Measurements from ENCODE around the gene VRK1.

Gene VRK1

DNA sequence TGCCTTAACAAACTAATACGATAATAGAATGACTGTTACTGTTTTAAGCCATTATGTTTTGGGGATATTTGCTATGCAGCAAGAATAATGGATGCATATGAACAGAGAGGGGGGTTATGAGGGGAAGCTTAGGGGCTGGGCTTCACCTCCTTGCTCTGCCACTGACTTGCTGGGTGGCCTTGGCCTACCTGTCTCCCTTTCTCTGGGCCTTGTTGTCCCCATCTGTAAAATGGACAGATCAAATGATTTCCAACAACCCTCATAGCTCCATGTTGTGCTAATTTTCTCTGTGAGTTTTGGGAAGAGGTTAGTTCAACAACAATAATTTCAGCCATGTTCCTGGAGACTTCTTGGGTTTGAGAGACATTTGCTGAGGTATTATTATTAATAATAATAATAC lies 119.6 kb downstream of the VRK1 start:
- Histone ChIP-seq H3K4me1 (ENCODE audit: insufficient read depth, low read length) (no peaks in the 10 kb centered on the region), H3K9ac (ENCODE audit: low read depth, low read length) (no peak overlapping the region), H3K36me3 (ENCODE audit: insufficient read depth, low read length) (no peaks in the 10 kb centered on the region; the same call in 1 of the 2 replicates), H3K9me3 (ENCODE audit: control insufficient read depth, insufficient read depth, low read length) (no peaks in the 10 kb centered on the region)

DNA sequence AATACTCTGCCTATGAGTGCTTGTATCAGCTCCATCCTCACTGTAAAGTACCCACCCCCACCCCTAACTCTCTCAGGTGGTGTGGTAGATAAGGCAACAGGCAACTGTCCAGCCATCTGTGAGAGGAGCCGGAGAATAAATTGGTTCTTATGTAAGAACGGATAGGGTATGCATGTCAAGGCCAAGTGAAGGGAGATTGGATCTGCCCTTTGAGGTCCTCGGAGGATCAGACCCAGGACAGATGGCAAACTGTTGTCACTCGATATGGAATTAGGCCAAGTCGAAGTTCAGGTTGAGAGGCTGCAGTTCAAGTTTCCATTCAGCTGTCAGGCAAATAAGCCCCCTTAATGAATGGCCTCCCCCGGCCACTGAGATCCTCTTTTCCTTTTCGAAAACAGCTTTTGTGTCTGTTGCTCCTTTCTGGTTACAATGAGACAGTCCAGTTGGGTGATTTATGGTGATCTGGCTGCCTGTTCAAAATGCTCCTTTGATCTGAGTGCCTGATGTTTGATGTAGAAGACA lies 120.3 kb downstream of the VRK1 start:
- H3K36me3 ChIP-seq (ENCODE audit: insufficient read depth, low read length), result no peaks in the 10 kb centered on the region; the same call in 1 of the 2 replicates
- no peak overlapping the region for H3K9ac ChIP-seq (ENCODE audit: low read depth, low read length)

DNA sequence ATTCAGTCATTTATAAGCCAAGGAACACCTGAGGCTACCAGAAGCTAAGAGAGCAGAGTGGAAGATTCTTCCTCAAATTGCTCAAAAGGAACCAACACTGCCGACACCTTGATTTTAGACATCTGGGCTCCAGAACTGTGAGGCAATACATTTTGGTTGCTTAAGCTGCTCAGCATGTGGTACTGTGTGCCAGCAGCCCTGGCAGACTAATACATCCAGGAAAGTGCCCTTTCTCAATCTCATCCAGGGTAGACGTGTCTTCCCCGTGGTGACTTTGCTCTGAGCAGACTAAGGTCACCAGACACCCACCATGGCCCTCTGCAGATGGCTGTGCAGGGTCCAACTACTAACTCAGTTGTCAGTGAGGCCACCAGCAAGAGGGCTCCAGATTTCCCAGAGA lies 122.8 kb downstream of the VRK1 start:
- Histone ChIP-seq H3K9ac (ENCODE audit: low read depth, low read length) (no peak overlapping the region), H3K36me3 (ENCODE audit: insufficient read depth, low read length) (no peaks in the 10 kb centered on the region; the same call in 1 of the 2 replicates)

More for the DNA sequence above, 120.3 kb downstream of the VRK1 start:
- Histone ChIP-seq H3K9me3 (ENCODE audit: control insufficient read depth, insufficient read depth, low read length) (no peaks in the 10 kb centered on the region), H3K4me1 (ENCODE audit: insufficient read depth, low read length) (no peaks in the 10 kb centered on the region)

DNA sequence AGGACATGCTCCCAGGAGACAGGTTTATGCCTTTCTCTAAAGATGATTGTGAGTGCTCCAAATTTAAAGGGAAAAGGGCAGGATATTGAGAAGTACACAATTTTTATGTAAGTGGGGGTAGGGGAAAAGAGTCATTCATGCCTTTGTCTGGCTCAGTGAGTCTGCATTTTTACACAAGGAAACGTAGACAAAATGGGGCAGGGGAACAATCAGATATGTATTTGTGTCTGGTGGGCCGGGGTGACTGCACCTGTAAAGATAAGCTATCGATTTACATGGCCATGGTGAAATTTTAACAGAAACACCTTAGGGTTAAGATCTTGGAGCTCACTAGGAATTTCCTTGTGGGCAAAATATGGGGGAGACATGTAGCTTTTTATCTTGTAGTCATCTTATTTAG lies 123.6 kb downstream of the VRK1 start:
- no peak overlapping the region for H3K9ac ChIP-seq (ENCODE audit: low read depth, low read length)
- peaks cover 10% of the 10 kb centered on the region for H3K4me1 ChIP-seq (ENCODE audit: insufficient read depth, low read length)
- no peaks in the 10 kb centered on the region; the same call in 1 of the 2 replicates for H3K36me3 ChIP-seq (ENCODE audit: insufficient read depth, low read length)
- H3K9me3 ChIP-seq (ENCODE audit: control insufficient read depth, insufficient read depth, low read length), result no peaks in the 10 kb centered on the region

More for the DNA sequence above, 122.8 kb downstream of the VRK1 start:
- H3K4me1 ChIP-seq (ENCODE audit: insufficient read depth, low read length), result peaks cover 3% of the 10 kb centered on the region
- H3K9me3 ChIP-seq (ENCODE audit: control insufficient read depth, insufficient read depth, low read length), result no peaks in the 10 kb centered on the region

DNA sequence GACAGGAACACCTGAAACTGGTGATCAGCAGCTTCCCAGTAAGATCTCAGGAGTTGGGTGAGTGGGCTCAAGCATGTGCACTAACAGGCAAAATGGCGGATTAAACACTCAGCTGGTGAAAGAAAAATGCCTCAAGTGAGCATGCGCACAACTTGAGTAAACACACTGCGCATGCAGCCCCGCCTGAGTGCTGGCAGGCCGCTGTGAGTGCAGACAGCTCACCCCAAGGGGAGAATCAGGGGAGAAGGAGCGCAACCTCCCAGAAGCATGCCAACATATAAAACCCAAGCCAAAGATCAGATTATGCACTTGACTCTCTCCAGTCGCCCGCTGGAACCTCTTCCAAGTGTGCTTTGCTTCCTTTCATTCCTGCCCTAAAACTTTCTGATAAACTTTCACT lies 125.8 kb downstream of the VRK1 start:
- H3K9me3 ChIP-seq (ENCODE audit: control insufficient read depth, insufficient read depth, low read length), result no peaks in the 10 kb centered on the region
- H3K36me3 ChIP-seq (ENCODE audit: insufficient read depth, low read length), result no peaks in the 10 kb centered on the region; the same call in 1 of the 2 replicates
- H3K9ac ChIP-seq (ENCODE audit: low read depth, low read length), result no peak overlapping the region
- peaks cover 10% of the 10 kb centered on the region for H3K4me1 ChIP-seq (ENCODE audit: insufficient read depth, low read length)

DNA sequence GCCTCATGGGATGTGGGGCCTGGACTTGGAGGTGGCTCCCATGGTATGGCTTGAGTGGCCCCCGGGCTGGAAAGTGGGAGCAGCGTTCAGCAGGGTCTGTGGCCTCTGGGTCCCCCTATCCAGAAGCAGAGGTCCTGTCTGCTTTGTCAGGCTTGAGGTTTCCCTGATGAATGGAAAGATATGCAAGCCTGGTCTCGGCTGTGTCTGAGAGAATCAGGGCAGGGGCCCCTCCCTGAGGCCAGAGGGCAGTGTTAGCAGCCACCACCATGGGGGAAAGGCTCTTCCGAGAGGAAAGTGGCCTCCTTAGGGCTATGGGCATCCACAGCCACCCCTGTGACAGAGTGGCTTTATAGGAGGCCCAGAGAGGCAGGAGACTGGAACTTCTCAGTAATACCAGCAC lies 128.2 kb downstream of the VRK1 start:
- Histone ChIP-seq H3K9me3 (ENCODE audit: control insufficient read depth, insufficient read depth, low read length) (no peaks in the 10 kb centered on the region), H3K36me3 (ENCODE audit: insufficient read depth, low read length) (no peaks in the 10 kb centered on the region), H3K9ac (ENCODE audit: low read depth, low read length) (no peak overlapping the region), H3K4me1 (ENCODE audit: insufficient read depth, low read length) (peaks cover 10% of the 10 kb centered on the region)

DNA sequence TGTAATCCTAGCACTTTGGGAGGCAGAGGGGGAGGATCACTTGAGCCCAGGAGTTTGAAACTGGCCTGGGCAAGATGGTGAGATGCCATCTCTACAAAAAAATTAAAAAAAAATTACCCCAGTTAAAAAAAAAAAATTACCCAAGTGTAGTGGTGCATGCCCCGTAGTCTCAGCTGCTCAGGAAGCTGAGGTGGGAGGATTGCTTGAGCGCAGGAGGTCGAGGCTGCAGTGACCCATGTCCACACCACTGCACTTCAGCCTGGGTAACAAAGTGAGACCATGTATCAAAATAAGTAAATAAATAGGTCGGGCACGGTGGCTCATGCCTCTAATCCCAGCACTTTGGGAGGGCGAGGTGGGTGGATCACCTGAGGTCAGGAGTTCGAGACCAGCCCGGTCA lies 128.8 kb downstream of the VRK1 start:
- peaks cover 10% of the 10 kb centered on the region for H3K4me1 ChIP-seq (ENCODE audit: insufficient read depth, low read length)
- H3K9ac ChIP-seq (ENCODE audit: low read depth, low read length), result no peak overlapping the region
- H3K9me3 ChIP-seq (ENCODE audit: control insufficient read depth, insufficient read depth, low read length), result no peaks in the 10 kb centered on the region
- H3K36me3 ChIP-seq (ENCODE audit: insufficient read depth, low read length), result no peaks in the 10 kb centered on the region

DNA sequence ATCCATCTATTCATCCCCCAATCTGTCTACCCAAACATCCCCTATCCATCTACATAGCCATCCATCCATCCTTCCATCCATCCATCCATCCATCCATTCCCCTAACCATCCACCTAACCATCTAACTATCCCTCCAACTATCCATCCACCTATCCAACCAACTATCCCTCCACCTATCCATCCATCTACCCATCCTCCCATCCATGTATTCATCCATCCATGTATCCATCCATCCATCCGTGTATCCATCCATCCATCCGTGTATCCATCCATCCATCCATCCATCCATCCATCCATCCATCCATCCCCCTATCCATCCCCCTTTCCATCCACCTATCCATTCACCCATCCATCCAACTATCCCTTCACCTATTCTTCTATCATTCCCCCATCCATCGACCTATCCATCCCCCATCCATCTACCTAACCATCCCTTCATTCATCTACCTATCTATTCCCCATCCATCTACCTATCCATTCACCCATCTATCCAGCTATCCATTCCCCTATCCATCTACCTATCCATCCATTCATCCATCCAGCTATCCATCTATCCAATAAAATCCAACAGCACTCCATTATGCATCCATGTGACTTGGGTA lies 131.7 kb downstream of the VRK1 start:
- H3K9me3 ChIP-seq (ENCODE audit: control insufficient read depth, insufficient read depth, low read length), result no peaks in the 10 kb centered on the region
- no peak overlapping the region for H3K9ac ChIP-seq (ENCODE audit: low read depth, low read length)
- peaks cover 10% of the 10 kb centered on the region for H3K4me1 ChIP-seq (ENCODE audit: insufficient read depth, low read length)
- H3K36me3 ChIP-seq (ENCODE audit: insufficient read depth, low read length), result no peaks in the 10 kb centered on the region

DNA sequence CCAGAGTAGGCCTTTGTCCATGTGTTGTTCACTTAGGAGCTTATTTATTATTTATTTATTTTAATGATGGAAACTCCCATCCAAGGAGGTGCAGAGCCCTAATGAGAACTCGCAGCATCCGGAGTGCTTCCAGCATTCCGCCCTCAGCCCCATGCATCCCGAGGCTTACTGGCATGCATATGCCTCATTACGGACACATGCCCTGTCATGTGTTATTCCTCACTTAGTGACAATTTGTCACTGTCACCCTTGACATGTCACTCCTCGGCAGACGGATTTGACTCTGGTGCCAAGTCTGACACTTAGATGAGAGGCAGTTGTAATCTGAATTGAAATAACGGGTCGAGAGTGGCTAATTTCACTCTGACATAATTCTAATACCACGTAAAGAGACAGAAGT lies 132.8 kb downstream of the VRK1 start:
- H3K9me3 ChIP-seq (ENCODE audit: control insufficient read depth, insufficient read depth, low read length), result no peaks in the 10 kb centered on the region
- no peaks in the 10 kb centered on the region; the same call in 1 of the 2 replicates for H3K36me3 ChIP-seq (ENCODE audit: insufficient read depth, low read length)
- H3K9ac ChIP-seq (ENCODE audit: low read depth, low read length), result no peak overlapping the region
- peaks cover 8% of the 10 kb centered on the region for H3K4me1 ChIP-seq (ENCODE audit: insufficient read depth, low read length)

DNA sequence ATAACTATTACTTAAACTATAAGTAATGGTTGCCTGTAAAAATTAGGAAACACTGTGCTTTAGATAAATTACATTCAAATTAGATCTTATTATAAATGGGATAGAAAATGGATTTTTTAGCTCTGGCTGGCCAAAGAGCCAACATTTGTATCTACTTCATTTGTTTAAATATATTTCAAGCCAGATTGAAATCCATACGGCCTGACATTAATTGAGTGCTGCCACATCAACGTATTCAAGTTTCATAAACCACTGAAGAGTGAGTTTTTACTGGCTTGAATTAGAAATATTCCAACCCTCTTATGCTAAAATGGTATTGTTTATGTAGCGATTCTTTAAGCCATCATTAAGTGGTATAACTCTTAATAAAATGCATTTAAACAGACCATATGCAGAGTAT lies 133.3 kb downstream of the VRK1 start:
- no peaks in the 10 kb centered on the region for H3K9me3 ChIP-seq (ENCODE audit: control insufficient read depth, insufficient read depth, low read length)
- no peak overlapping the region for H3K9ac ChIP-seq (ENCODE audit: low read depth, low read length)
- H3K4me1 ChIP-seq (ENCODE audit: insufficient read depth, low read length), result peaks cover 2% of the 10 kb centered on the region; the same call in 1 of the 2 replicates
- no peaks in the 10 kb centered on the region; the same call in 1 of the 2 replicates for H3K36me3 ChIP-seq (ENCODE audit: insufficient read depth, low read length)

Data from ES-I3 (cell line).